ENCODE data around the gene EVA1A. TPM values are rescaled to one million over a fixed set of nuclear protein-coding genes. Genes with fewer than 3 reads are reported as not detected.

The EVA1A gene
- total RNA-seq, 2 experiments from 2014 or later = 0.43 TPM; not detected in 1

- Mint-ChIP-seq H3K36me3 (ENCODE audit: low read depth) (no peaks in the 10 kb centered on the region), H3K9me3 (peaks cover 1% of the 10 kb centered on the region), H3K4me3 (no peak overlapping the region), H3K4me1 (ENCODE audit: low read depth) (no peaks in the 10 kb centered on the region), H3K27me3 (peaks cover 17% of the 10 kb centered on the region), H3K27ac (no peak overlapping the region)
- ATAC-seq (no peak), DNase-seq (no peak)
- CTCF ChIA-PET = interaction anchor here (1.5 kb wide), 1 partner anchor 398 kb away, joined by 3 read pairs; no protein-coding TSS in a partner anchor
- TF ChIP-seq, protein P1, sequence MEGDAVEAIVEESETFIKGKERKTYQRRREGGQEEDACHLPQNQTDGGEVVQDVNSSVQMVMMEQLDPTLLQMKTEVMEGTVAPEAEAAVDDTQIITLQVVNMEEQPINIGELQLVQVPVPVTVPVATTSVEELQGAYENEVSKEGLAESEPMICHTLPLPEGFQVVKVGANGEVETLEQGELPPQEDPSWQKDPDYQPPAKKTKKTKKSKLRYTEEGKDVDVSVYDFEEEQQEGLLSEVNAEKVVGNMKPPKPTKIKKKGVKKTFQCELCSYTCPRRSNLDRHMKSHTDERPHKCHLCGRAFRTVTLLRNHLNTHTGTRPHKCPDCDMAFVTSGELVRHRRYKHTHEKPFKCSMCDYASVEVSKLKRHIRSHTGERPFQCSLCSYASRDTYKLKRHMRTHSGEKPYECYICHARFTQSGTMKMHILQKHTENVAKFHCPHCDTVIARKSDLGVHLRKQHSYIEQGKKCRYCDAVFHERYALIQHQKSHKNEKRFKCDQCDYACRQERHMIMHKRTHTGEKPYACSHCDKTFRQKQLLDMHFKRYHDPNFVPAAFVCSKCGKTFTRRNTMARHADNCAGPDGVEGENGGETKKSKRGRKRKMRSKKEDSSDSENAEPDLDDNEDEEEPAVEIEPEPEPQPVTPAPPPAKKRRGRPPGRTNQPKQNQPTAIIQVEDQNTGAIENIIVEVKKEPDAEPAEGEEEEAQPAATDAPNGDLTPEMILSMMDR (IDR thresholded peaks at IDR 0.05) = no peak
- POLR2A ChIA-PET = no interaction called here
- intact Hi-C loops (cut with micrococcal nuclease) = no loop called here
Measured at GRCh38 chr2:75462721-75463120, 98.0 kb downstream of the EVA1A start.

- ChIA-PET POLR2A (no interaction called here), CTCF (no interaction called here)
- Mint-ChIP-seq H3K27me3 (peaks cover 15% of the 10 kb centered on the region), H3K36me3 (ENCODE audit: low read depth) (no peaks in the 10 kb centered on the region), H3K4me1 (ENCODE audit: low read depth) (no peaks in the 10 kb centered on the region), H3K4me3 (no peak overlapping the region), H3K27ac (no peak overlapping the region), H3K9me3 (peaks cover 1% of the 10 kb centered on the region)
- intact Hi-C loops (cut with micrococcal nuclease) = no loop called here
- TF ChIP-seq, protein P1 (IDR thresholded peaks at IDR 0.05) = no peak
- ATAC-seq (no peak), DNase-seq (no peak)
Measured at GRCh38 chr2:75462206-75462605, 98.5 kb downstream of the EVA1A start.

DNA sequence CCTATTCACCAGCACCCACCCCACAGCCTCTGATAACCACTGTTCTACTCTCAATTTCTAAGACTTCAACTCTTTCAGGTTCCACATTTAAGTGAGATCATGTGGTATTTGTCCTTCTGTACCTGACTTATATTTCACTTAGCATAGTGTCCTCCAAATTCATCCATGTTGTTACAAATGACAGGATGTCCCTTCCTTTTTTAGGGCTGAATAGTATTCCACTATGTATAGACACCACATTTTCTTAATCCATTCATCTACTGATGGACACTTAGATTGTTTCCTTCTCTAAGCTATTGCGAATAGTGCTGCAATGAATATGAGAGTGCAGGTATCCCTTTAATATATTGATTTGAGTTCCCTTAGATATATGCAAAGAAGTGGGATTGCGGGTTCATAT, 100.1 kb downstream of the EVA1A start:
- Mint-ChIP-seq H3K4me3 (no peak overlapping the region), H3K9me3 (peaks cover 1% of the 10 kb centered on the region), H3K4me1 (ENCODE audit: low read depth) (no peaks in the 10 kb centered on the region), H3K27me3 (peaks cover 14% of the 10 kb centered on the region), H3K36me3 (ENCODE audit: low read depth) (no peaks in the 10 kb centered on the region), H3K27ac (no peak overlapping the region)
- TF ChIP-seq, protein P1 (IDR thresholded peaks at IDR 0.05) = no peak
- CTCF ChIA-PET = interaction anchor here (1.6 kb wide), 1 partner anchor 167 kb away, joined by 4 read pairs; no protein-coding TSS in a partner anchor
- ATAC-seq (no peak), DNase-seq (no peak)
- intact Hi-C loops (cut with micrococcal nuclease) = no loop called here
- POLR2A ChIA-PET = no interaction called here

GRCh38 chr2:75459565-75460310, 101.0 kb downstream of the EVA1A start:
- H3K36me3 Mint-ChIP-seq (ENCODE audit: low read depth) = no peaks in the 10 kb centered on the region
- H3K9me3 Mint-ChIP-seq = peaks cover 1% of the 10 kb centered on the region
- H3K27ac Mint-ChIP-seq = no peak overlapping the region
- ATAC-seq (no peak), DNase-seq (no peak)
- H3K4me1 Mint-ChIP-seq (ENCODE audit: low read depth) = no peaks in the 10 kb centered on the region
- POLR2A ChIA-PET = no interaction called here
- CTCF ChIA-PET = no interaction called here
- no peak overlapping the region for H3K4me3 Mint-ChIP-seq
- intact Hi-C loops (cut with micrococcal nuclease) = no loop called here
- TF ChIP-seq, protein P1 (IDR thresholded peaks at IDR 0.05) = no peak
- peaks cover 13% of the 10 kb centered on the region for H3K27me3 Mint-ChIP-seq

DNA sequence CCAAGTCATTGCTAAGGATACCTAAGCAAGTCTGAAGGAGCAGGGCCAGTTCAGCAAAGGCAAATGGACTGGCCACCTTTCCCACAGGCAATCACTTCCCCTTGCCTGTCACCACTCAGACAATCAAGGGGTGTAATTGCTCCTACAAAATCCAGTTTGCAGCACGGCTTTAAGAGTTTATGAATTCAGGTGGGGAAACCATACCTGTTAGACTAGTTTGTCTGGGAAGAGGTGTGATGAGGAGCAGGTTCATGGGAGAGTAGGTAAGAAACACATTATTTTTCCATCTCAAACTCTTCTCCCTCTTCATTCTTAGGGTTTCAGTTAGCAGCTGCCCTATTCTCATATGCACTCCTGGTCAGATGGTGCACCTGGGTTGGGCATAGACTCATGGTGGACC, 102.5 kb downstream of the EVA1A start:
- Mint-ChIP-seq H3K9me3 (peaks cover 1% of the 10 kb centered on the region), H3K4me3 (no peak overlapping the region), H3K4me1 (ENCODE audit: low read depth) (no peaks in the 10 kb centered on the region), H3K36me3 (ENCODE audit: low read depth) (no peaks in the 10 kb centered on the region), H3K27me3 (peaks cover 4% of the 10 kb centered on the region), H3K27ac (no peak overlapping the region)
- ChIA-PET POLR2A (no interaction called here), CTCF (interaction anchor here (1.0 to 2.4 kb wide), 2 partner anchors 9 to 150 kb away, joined by 4 to 5 read pairs; no protein-coding TSS in a partner anchor)
- intact Hi-C loops (cut with micrococcal nuclease) = no loop called here
- no peak for DNase-seq
- TF ChIP-seq, protein P1 (IDR thresholded peaks at IDR 0.05) = no peak
- no peak for ATAC-seq
